ENCODE results near the gene NUP58. TPM values are rescaled to one million over a fixed set of nuclear protein-coding genes. Genes with fewer than 3 reads are reported as not detected.
"Not testable (repeated sequence)": the region's sequence is repeated elsewhere in the genome, so short reads cannot be mapped to it uniquely, and the experiment has no call there.

Gene NUP58
- total RNA-seq, 4 donors from 2014 or later = 39.3 to 56.5 (median 45.7) TPM

- DNase-seq (ENCODE audit: low spot score in 2 of 2) = no peak
- no peak for TF ChIP-seq POLR2A (IDR thresholded peaks at IDR 0.05)
- TF ChIP-seq, protein P1, sequence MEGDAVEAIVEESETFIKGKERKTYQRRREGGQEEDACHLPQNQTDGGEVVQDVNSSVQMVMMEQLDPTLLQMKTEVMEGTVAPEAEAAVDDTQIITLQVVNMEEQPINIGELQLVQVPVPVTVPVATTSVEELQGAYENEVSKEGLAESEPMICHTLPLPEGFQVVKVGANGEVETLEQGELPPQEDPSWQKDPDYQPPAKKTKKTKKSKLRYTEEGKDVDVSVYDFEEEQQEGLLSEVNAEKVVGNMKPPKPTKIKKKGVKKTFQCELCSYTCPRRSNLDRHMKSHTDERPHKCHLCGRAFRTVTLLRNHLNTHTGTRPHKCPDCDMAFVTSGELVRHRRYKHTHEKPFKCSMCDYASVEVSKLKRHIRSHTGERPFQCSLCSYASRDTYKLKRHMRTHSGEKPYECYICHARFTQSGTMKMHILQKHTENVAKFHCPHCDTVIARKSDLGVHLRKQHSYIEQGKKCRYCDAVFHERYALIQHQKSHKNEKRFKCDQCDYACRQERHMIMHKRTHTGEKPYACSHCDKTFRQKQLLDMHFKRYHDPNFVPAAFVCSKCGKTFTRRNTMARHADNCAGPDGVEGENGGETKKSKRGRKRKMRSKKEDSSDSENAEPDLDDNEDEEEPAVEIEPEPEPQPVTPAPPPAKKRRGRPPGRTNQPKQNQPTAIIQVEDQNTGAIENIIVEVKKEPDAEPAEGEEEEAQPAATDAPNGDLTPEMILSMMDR (IDR thresholded peaks at IDR 0.05) = no peak
- WGBS, 2 donors = 96% methylated on average over 4 of the region's 4 CpGs
- H3K4me3 ChIP-seq (ENCODE audit: low read depth, poor library complexity, severe bottlenecking) = no peak overlapping the region
- intact Hi-C loops (cut with DNase I; ENCODE audit: low total_unique reads) = no loop called here
Measured at GRCh38 chr13:25353344-25353743, 51.9 kb downstream of the NUP58 start.

GRCh38 chr13:25354377-25354776 lies 53.0 kb downstream of the NUP58 start:
- DNase-seq (ENCODE audit: low spot score in 2 of 2) = no peak
- intact Hi-C loops (cut with DNase I; ENCODE audit: low total_unique reads) = no loop called here
- WGBS, 2 donors = 83% methylated on average over 6 of the region's 6 CpGs
- TF ChIP-seq, protein P1 (IDR thresholded peaks at IDR 0.05) = no peak
- H3K4me3 ChIP-seq (ENCODE audit: low read depth, poor library complexity, severe bottlenecking) = no peak overlapping the region

- intact Hi-C loops (cut with DNase I; ENCODE audit: low total_unique reads); DNase-seq (ENCODE audit: low spot score in 2 of 2); H3K4me3 ChIP-seq (ENCODE audit: low read depth, poor library complexity, severe bottlenecking): not testable (repeated sequence)
- WGBS, 2 donors = 92 to 96% methylated on average over 6 of the region's 6 CpGs
Measured at GRCh38 chr13:25360443-25360842, 59.0 kb downstream of the NUP58 start.

- DNase-seq (ENCODE audit: low spot score in 2 of 2) = no peak
- no peak overlapping the region for H3K4me3 ChIP-seq (ENCODE audit: low read depth, poor library complexity, severe bottlenecking)
Measured at GRCh38 chr13:25365720-25366235, 64.4 kb downstream of the NUP58 start.

DNA sequence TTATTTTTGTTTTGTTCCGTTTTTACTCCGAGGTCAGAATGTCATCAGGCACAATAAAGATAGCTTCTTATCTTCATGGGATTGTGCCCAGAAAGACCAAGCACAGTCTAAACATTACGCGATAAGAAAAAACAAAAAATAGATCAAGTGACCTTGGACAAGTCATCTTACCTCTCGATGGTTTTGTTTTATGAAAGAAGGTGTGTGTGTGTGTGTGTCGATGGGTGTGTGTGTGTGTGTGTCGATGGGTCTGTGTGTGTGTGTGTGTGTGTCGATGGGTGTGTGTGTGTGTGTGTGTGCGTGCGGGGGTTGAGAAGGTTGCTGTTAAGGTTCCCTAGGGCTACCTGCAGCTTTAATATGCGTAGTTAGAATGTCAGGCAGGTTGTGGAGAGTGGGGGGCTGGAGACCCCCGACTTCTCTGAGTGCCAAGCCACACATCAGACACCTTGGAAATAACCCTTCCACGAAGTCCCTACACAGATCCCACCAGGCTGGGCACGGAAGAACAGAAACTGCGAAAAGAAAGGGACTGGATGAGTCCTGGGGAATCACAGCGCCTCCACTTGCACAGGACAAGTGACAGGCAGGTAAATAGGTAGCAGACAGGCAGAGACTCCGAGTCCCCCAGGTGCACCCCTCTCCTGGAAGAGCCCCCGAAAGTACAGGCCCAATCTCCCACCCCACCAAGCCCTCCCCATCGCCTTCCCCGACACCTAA lies 69.9 kb downstream of the NUP58 start:
- no peak overlapping the region for H3K4me3 ChIP-seq (ENCODE audit: low read depth, poor library complexity, severe bottlenecking)
- intact Hi-C loops (cut with DNase I; ENCODE audit: low total_unique reads) = loop anchor here (5.0 kb wide), 1 partner anchor 279 kb away; no protein-coding TSS in a partner anchor
- DNase-seq (ENCODE audit: low spot score in 2 of 2) = no peak
- 47% methylated on average over 19 to 20 of the region's 20 CpGs for WGBS, 2 donors
- TF ChIP-seq, protein P1 (IDR thresholded peaks at IDR 0.05) = no peak
- TF ChIP-seq POLR2A (IDR thresholded peaks at IDR 0.05) = no peak

More at GRCh38 chr13:25365720-25366235, 64.4 kb downstream of the NUP58 start:
- intact Hi-C loops (cut with DNase I; ENCODE audit: low total_unique reads) = no loop called here
- TF ChIP-seq, protein P1 (IDR thresholded peaks at IDR 0.05) = no peak
- no peak for TF ChIP-seq POLR2A (IDR thresholded peaks at IDR 0.05)
- WGBS, 2 donors = 95 to 96% methylated on average over 32 of the region's 32 CpGs

- WGBS, 2 donors = 4% methylated on average over 5 of the region's 58 CpGs; no CpG with 5 or more reads in 1 of the 2 donors
- no peak for DNase-seq (ENCODE audit: low spot score in 2 of 2)
- intact Hi-C loops (cut with DNase I; ENCODE audit: low total_unique reads) = loop anchor here (5.0 kb wide), 1 partner anchor 280 kb away; no protein-coding TSS in a partner anchor
- H3K4me3 ChIP-seq (ENCODE audit: low read depth, poor library complexity, severe bottlenecking) = no peak within 1 kb of the TSS
- TF ChIP-seq, protein P1 (IDR thresholded peaks at IDR 0.05) = no peak
- TF ChIP-seq POLR2A (IDR thresholded peaks at IDR 0.05) = no peak
Measured at GRCh38 chr13:25371875-25372283, 70.5 kb downstream of the NUP58 start, which contains the start of gene ATP8A2. TSS of gene ATP8A2 (plus strand) at chr13:25371974. CDS start at chr13:25372213, 239 bp downstream.
